ENCODE measurements around the gene CYS1.
"Not testable (repeated sequence)": the region's sequence is repeated elsewhere in the genome, so short reads cannot be mapped to it uniquely, and the experiment has no call there.

Gene CYS1

GRCh38 chr2:10079870-10080535 lies at the start of gene CYS1:
Gene CYS1, minus strand, starts transcription at chr2:10080411. Its CDS starts 188 bp downstream, at chr2:10080223.
- no peak for DNase-seq

GRCh38 chr2:10129490-10129889 lies 49.3 kb upstream of the CYS1 start:
- DNase-seq: no peak

GRCh38 chr2:10128420-10128819 lies 48.2 kb upstream of the CYS1 start:
- DNase-seq: no peak

GRCh38 chr2:10126632-10127026 lies 46.4 kb upstream of the CYS1 start:
- peak; percentile 47 for DNase-seq

GRCh38 chr2:10125842-10126631 lies 45.8 kb upstream of the CYS1 start:
- DNase-seq: no peak

- peak; percentile 50 for DNase-seq
Observed at GRCh38 chr2:10124538-10125045, 44.4 kb upstream of the CYS1 start.

- no peak for DNase-seq
Observed at GRCh38 chr2:10123281-10123680, 43.1 kb upstream of the CYS1 start.

GRCh38 chr2:10122500-10123280 lies 42.5 kb upstream of the CYS1 start, which contains the start of gene RRM2:
Gene RRM2, plus strand, starts transcription at chr2:10122739. Its CDS starts 60 bp downstream, at chr2:10122799.
- DNase-seq: peak; percentile 91

- DNase-seq: no peak
Observed at GRCh38 chr2:10120877-10121574, 40.8 kb upstream of the CYS1 start.

- DNase-seq: peak; percentile 89
Observed at GRCh38 chr2:10120158-10120876, 40.1 kb upstream of the CYS1 start.

GRCh38 chr2:10119601-10120157 lies 39.5 kb upstream of the CYS1 start:
- no peak for DNase-seq

- DNase-seq: no peak
Observed at GRCh38 chr2:10119027-10119325, 38.8 kb upstream of the CYS1 start.

GRCh38 chr2:10109311-10109710 lies 29.1 kb upstream of the CYS1 start:
- DNase-seq: no peak

GRCh38 chr2:10104906-10105305 lies 24.7 kb upstream of the CYS1 start:
- not testable (repeated sequence) for DNase-seq

- DNase-seq: peak; percentile 60
Observed at GRCh38 chr2:10103179-10103578, 23.0 kb upstream of the CYS1 start.

GRCh38 chr2:10101491-10101890 lies 21.3 kb upstream of the CYS1 start:
- no peak for DNase-seq

- peak; percentile 35 for DNase-seq
Observed at GRCh38 chr2:10097352-10098148, 17.3 kb upstream of the CYS1 start.

GRCh38 chr2:10096641-10097040 lies 16.4 kb upstream of the CYS1 start:
- DNase-seq: no peak

GRCh38 chr2:10095175-10095574 lies 15.0 kb upstream of the CYS1 start:
- no peak for DNase-seq

GRCh38 chr2:10094271-10094814 lies 14.1 kb upstream of the CYS1 start:
- DNase-seq: no peak

- DNase-seq: not testable (repeated sequence)
Observed at GRCh38 chr2:10091889-10092244, 11.7 kb upstream of the CYS1 start.
